ENCODE data around the gene ATXN2. TPM values are rescaled to one million over a fixed set of nuclear protein-coding genes. Genes with fewer than 3 reads are reported as not detected.

ATXN2 gene
- total and polyA plus RNA-seq, 9 of the 15 experiments (the other 6 are each of a cell fraction or from before 2014, with no cell fraction given) = 16.8 to 67.8 (median 29.3) TPM

DNA sequence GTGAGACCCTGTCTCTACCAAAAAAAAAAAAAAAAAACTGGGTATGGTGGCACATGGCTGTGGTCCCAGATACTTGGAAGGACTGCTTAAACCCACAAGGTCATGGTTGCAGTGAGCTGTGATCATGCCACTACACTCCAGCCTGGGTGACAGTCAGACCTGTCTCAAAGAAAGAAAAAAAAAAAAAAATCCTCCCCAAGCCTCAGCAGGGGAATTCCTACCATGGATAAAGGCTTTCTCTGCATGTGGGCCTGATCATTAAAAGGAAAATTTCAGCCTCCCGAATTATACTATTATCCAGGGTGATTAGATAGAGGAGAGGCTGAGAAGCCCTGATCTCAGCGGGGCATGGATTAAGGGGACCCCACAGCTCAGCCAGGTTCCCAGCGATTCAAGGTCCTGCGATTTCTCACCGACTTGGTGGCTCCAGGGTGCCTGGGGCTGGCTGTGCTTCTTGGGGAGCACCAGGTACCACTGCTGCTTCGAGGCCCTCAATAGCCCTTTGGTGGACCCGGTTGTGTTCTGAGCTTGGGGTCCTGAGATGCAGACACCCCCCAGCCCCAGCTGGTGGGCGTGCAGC lies 187.8 kb downstream of the ATXN2 start:
- Histone ChIP-seq H3K9me3 (replicated peaks; ENCODE audit: control insufficient read depth, insufficient read depth, low read depth, low read length) (no peaks in the 10 kb centered on the region), H3K4me1 (replicated peaks in 1 of 2; ENCODE audit: control insufficient read depth in 2 of 2, insufficient read depth in 2 of 2, low read length in 2 of 2) (peaks cover 65 to 73% of the 10 kb centered on the region in 2 experiments), H3K9me1 (ENCODE audit: control insufficient read depth, insufficient read depth, low read length) (peaks cover 24% of the 10 kb centered on the region), H3K4me3 (no peak overlapping the region), H3K9ac (ENCODE audit: insufficient read depth in 1 of 2, low read depth in 2 of 2, low read length in 2 of 2) (peak overlapping the region; percentile 80 to 90), H2AFZ (ENCODE audit: low read depth, low read length) (no peak overlapping the region), H3K79me2 (ENCODE audit: control insufficient read depth, insufficient read depth, low read length) (peaks cover 98% of the 10 kb centered on the region), H3K27ac (ENCODE audit: extremely low read depth, low read depth, low read length) (peak overlapping the region; percentile 92), H4K20me1 (replicated peaks; ENCODE audit: control insufficient read depth, insufficient read depth, low read length) (peaks cover 68% of the 10 kb centered on the region), H3K4me2 (ENCODE audit: insufficient read depth, low read length) (peak overlapping the region; percentile 27), H3K27me3 (ENCODE audit: control insufficient read depth in 2 of 2, insufficient read depth in 2 of 2, low read length in 2 of 2) (no peaks in the 10 kb centered on the region), H3K36me3 (ENCODE audit: control insufficient read depth, insufficient read depth, low read length) (peaks cover 72% of the 10 kb centered on the region)
- ATAC-seq (no peak), DNase-seq (ENCODE audit: extremely low read depth in 1 of 4, low spot score in 3 of 4) (no peak), FAIRE-seq (no peak)
- in situ Hi-C loops (cut with MboI) (no loop called here), intact Hi-C loops (cut with micrococcal nuclease) (no loop called here)
- TF ChIP-seq ILK (tag; IDR thresholded peaks at IDR 0.05; ENCODE audit: borderline replicate concordance, low read depth) (no peak), SP1 (CRISPR knock-in tag; IDR thresholded peaks at IDR 0.05) (0 out of 2 replicates have a peak, but pooled peaks have one; percentile 40), POLR2G (IDR thresholded peaks at IDR 0.05; ENCODE audit: low read depth, low read length) (0 out of 2 replicates have a peak, but pooled peaks have one; percentile 37), SMAD4 (CRISPR knock-in tag; conservative IDR thresholded peaks at IDR 0.05) (no peak), ZNF76 (CRISPR knock-in tag; IDR thresholded peaks at IDR 0.05; ENCODE audit: borderline replicate concordance) (no peak), SMARCA5 (IDR thresholded peaks at IDR 0.05) (peak; percentile 15; the same call in 1 of the 2 replicates), RNF2 (IDR thresholded peaks at IDR 0.05) (no peak), EGR1 (conservative IDR thresholded peaks at IDR 0.05) (no peak), PPARD (CRISPR knock-in tag; IDR thresholded peaks at IDR 0.05) (no peak)
- TF ChIP-seq, protein P1, sequence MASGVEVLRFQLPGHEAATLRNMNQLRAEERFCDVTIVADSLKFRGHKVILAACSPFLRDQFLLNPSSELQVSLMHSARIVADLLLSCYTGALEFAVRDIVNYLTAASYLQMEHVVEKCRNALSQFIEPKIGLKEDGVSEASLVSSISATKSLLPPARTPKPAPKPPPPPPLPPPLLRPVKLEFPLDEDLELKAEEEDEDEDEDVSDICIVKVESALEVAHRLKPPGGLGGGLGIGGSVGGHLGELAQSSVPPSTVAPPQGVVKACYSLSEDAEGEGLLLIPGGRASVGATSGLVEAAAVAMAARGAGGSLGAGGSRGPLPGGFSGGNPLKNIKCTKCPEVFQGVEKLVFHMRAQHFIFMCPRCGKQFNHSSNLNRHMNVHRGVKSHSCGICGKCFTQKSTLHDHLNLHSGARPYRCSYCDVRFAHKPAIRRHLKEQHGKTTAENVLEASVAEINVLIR (CRISPR knock-in tag; IDR thresholded peaks at IDR 0.05) = no peak
- no TSS peak for BruUV-seq (replicated peaks)
- WGBS (ENCODE audit: insufficient coverage, low coverage, missing lambda C conversion rate) = 73% methylated on average over 8 of the region's 8 CpGs
- CTCF ChIA-PET (ENCODE audit: low intra/inter-chr PET ratio) = interaction anchor here (0.6 kb wide), 1 partner anchor 14 kb away, joined by 3 read pairs; no protein-coding TSS in a partner anchor
- POLR2A ChIA-PET = interaction anchor here (0.6 to 4.0 kb wide), 4 partner anchors 14 to 1940 kb away, joined by 3 to 24 read pairs (median 8); no protein-coding TSS in a partner anchor

Data from K562 (cell line).